ENCODE data around the gene LENEP.
A peak's percentile ranks its signal among the peaks of the same experiment; 100 is the strongest.

LENEP gene

DNA sequence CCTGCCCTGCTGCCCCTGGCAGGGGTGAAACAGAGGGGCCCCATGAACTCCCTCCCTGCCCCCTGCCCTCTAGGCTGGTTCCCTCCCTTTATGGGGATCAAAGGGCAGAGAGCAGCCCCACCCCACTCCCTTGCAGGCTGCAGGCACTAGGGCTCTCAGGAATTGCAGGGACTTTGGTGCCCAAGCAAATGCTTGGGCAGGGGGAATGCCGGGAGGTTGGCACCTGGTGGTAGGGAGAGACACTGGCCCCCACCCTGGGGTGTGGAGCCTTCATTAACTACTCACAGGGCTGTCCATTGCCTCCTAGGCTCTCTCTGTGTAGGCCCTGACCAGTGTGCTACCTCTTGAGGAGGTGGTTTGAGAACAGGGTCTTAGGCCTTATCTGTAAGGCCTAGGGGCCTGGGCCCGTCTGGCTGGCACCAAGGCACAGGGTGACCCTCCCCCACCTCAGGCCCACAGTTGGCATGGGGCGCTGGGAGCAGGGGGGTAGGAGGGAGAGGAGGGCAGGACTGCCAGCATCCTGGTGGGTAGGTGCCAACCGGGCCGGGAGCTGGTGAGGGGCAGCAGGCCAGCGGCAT is 14.0 kb downstream of the LENEP start:
- no peak overlapping the region for H3K27ac Mint-ChIP-seq
- no peak overlapping the region for H3K4me3 Mint-ChIP-seq

DNA sequence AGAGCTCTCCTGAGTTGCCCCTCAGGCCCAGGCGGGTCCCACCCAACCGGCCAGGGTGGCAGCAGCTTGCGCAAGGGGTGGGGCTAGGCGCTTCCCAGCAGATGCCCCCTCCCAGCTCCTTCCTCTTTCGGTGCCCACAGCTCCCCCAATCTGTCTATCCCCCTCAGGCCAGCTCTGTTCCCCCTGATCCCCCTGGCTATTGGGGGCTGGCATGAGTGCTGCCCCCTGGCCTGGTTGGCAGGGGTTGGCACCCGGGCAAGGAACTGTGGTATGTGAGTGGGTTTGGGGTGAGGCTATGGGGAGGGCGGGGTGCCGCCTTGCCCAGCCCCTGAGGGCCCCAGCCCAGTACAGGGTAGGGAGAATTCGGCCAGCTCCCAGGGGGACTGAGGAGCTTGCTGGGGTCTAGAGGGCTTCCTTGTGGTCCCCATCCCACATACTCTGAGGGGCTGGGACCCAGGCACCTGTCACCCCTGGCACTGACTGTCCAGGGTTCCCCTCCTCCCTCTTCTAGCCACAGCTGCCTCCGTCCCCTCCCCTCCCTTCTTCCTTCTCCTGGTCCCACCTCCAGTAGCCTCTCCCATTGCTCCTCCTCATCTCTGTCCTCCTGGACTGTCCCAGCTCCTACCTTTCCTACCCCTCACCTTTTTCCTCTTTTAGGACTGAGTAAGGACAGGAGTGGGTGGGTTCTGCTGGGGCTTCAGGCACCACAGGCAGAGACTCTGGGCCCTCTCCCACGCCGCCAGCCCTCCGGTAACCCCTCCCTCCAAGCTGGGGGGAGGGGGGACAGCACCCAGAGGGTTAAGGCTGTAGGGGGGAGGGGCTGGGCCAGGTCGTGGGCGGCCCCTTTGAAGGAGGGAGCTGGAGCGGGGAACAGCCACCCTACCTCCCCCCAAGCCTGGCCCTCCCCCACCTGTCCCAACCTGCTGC is 14.9 kb downstream of the LENEP start:
- Mint-ChIP-seq H3K27me3 (no peaks in the 10 kb centered on the region), H3K36me3 (no peaks in the 10 kb centered on the region), H3K4me3 (no peak overlapping the region), H3K27ac (no peak overlapping the region), H3K9me3 (ENCODE audit: low read depth) (no peaks in the 10 kb centered on the region), H3K4me1 (ENCODE audit: low read depth) (peaks cover 67% of the 10 kb centered on the region)

More for the DNA sequence above, 14.0 kb downstream of the LENEP start:
- H3K4me1 Mint-ChIP-seq (ENCODE audit: low read depth), result peaks cover 61% of the 10 kb centered on the region
- H3K27me3 Mint-ChIP-seq, result no peaks in the 10 kb centered on the region
- no peaks in the 10 kb centered on the region for H3K36me3 Mint-ChIP-seq
- no peaks in the 10 kb centered on the region for H3K9me3 Mint-ChIP-seq (ENCODE audit: low read depth)

DNA sequence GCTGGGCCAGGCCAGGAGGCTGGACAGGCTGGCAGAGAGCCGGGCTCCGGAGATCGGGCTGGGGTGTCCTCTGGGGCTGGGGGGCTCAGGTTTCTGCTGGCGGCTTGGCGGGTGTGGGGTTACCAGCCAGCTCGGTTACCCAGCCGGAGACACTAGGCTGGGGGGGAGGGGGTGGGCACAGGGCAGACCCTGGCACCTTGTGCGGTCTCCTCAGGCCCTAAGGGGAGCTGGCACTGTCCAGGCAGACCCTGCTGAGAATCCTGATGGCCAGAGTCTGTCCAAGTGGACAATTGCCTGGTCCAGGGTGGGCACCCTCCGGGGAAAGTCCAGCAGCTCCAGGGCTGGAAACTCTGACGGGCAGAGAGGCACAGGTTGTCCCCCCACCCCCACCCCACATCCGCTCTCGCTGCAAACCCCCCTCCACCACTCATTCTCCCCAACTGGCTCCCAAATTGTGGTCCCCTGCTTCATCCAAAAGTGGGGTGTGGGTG is 15.9 kb downstream of the LENEP start:
- Mint-ChIP-seq H3K4me1 (ENCODE audit: low read depth) (peaks cover 68% of the 10 kb centered on the region), H3K9me3 (ENCODE audit: low read depth) (no peaks in the 10 kb centered on the region), H3K27me3 (no peaks in the 10 kb centered on the region), H3K4me3 (no peak overlapping the region), H3K27ac (peak overlapping the region; percentile 50), H3K36me3 (no peaks in the 10 kb centered on the region)

DNA sequence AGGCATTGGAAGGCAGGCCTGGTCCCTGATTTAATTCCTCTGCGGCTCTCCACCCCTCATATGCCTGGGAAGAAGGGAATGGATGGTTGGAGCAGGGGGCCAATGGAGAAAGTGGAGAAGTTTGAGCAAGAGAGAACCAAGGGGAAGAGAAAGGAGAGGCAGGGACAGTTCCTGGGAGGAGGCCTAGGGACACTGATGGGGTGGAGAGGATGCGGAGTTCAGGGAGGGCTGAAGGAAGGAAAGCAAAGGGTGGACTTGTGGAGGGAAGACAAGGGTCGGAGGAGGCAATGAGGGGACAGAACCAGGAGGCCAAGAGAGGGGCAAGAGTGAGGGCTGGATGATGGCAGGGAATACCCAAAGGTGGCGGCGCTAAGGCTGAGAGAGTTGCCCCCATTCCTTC is 16.4 kb downstream of the LENEP start:
- Mint-ChIP-seq H3K27me3 (no peaks in the 10 kb centered on the region), H3K4me3 (peak overlapping the region; percentile 76), H3K4me1 (ENCODE audit: low read depth) (peaks cover 68% of the 10 kb centered on the region), H3K36me3 (no peaks in the 10 kb centered on the region), H3K27ac (peak overlapping the region; percentile 50), H3K9me3 (ENCODE audit: low read depth) (no peaks in the 10 kb centered on the region)

DNA sequence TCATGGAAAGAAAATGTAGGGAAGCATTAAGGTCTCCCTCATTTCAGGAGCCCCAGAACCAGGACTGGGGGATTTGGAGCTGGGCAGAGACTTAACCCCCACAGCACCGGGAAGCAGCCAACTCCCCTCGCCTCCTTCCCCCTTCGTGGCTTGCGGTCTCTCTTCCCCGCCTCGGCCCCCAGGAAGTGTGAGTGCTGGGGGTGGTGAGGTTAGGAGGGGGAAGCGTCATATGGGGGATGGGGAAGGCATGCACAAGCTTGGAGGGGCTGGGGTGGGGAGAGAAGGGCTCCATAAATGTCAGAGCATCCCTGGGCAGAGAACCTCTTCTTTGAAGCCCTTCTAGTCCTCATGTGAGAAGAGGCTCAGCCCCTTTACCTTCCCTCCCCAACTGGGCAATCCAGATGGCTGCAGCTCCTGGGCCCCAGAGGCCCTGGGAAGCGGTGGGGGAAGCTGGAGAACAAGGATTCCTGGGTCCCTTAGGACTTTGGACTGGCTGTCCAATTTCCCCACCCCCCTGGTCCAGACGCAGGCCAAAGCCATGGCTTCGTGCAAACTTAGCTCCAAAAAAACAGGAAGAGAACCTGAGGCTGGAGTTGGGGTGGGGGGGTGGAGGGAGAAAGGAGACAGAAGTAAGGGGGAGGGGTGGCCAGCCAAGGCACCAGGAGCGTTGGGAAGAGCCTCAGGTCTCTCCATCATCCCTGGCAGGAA is 17.0 kb downstream of the LENEP start:
- peak overlapping the region; percentile 76 for H3K4me3 Mint-ChIP-seq
- peaks cover 65% of the 10 kb centered on the region for H3K4me1 Mint-ChIP-seq (ENCODE audit: low read depth)
- H3K9me3 Mint-ChIP-seq (ENCODE audit: low read depth), result no peaks in the 10 kb centered on the region

DNA sequence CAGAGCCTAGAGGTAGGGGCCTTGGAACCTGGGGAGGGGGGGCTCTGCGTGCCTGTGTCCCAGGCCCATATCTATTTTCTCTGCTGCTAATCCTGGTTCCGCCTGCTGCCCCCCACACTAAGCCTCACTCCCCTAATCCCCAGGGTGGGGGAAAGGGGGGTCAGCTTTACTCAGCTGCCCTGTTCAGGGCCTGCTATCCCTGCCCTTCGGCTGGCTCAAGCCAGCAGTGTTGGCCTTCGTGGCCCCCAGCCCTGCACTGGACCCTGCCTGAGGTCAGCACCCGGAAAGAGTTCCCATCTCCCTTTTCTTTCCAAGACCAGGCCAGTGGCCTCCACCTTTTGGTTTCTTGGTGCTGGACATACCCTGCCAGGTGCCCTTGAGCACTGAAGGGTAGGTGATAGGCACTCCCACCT is 17.6 kb downstream of the LENEP start:
- Mint-ChIP-seq H3K4me3 (no peak overlapping the region), H3K27ac (no peak overlapping the region), H3K4me1 (ENCODE audit: low read depth) (peaks cover 65% of the 10 kb centered on the region)

More for the DNA sequence above, 17.0 kb downstream of the LENEP start:
- Mint-ChIP-seq H3K27me3 (no peaks in the 10 kb centered on the region), H3K36me3 (no peaks in the 10 kb centered on the region), H3K27ac (peak overlapping the region; percentile 50)

DNA sequence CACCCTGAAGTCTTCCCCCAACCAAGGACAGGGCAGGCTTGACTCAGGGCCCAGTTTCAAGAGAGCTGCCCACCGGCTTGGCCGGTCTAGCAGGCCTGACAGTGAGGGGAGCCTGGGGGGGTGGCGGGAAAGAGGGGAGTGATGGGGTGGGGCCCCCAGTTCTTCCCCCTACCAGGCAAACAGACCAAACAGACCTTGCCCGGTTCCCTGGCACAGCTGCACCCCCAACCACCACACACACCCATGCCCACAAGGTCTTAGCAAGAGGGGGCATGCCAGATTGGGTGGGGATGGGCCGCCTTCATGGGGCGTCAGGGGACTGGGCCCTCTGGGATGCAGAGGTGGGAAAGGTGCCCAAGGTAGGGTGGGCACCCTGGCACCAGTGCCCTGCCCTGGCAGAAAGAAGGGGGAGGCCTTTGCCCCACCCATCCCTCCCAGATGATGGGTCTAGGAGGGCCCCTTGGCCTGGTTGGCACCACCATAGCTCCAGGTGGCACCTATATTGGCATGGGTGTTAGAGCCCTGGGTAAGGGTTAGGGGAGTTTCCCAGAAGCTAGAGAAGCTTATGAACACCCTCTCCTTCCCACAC is 18.1 kb downstream of the LENEP start:
- Mint-ChIP-seq H3K4me1 (ENCODE audit: low read depth) (peaks cover 65% of the 10 kb centered on the region), H3K36me3 (no peaks in the 10 kb centered on the region), H3K9me3 (ENCODE audit: low read depth) (no peaks in the 10 kb centered on the region), H3K4me3 (no peak overlapping the region), H3K27me3 (no peaks in the 10 kb centered on the region), H3K27ac (no peak overlapping the region)

More for the DNA sequence above, 17.6 kb downstream of the LENEP start:
- Mint-ChIP-seq H3K27me3 (no peaks in the 10 kb centered on the region), H3K9me3 (ENCODE audit: low read depth) (no peaks in the 10 kb centered on the region), H3K36me3 (no peaks in the 10 kb centered on the region)

DNA sequence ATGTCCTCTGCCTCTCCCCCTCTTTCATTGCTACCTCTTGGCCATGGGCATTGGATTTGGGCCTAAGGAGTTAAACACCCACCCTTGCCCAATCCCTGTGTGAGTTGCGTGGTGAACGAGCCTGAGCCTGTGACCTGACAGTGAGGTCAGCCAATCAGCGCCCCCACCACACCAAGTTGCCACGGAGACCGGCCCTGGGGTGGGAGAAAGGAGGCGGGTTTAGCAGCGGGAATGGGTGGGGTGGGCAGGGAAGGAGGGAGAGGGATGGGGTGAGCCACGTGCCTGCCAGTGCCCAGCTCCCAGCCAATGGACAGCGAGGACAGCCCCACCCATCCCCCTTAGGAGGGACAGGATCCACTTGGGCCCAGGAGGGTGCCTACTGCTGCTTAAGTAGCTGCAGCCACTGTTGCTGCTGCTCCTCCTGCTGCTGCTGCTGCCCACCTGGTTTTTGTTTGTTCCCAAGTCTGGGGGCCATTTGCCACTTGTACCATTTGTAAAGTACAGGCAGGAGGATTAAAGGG is 18.7 kb downstream of the LENEP start:
- no peaks in the 10 kb centered on the region for H3K36me3 Mint-ChIP-seq
- H3K4me3 Mint-ChIP-seq, result no peak overlapping the region
- H3K9me3 Mint-ChIP-seq (ENCODE audit: low read depth), result no peaks in the 10 kb centered on the region

DNA sequence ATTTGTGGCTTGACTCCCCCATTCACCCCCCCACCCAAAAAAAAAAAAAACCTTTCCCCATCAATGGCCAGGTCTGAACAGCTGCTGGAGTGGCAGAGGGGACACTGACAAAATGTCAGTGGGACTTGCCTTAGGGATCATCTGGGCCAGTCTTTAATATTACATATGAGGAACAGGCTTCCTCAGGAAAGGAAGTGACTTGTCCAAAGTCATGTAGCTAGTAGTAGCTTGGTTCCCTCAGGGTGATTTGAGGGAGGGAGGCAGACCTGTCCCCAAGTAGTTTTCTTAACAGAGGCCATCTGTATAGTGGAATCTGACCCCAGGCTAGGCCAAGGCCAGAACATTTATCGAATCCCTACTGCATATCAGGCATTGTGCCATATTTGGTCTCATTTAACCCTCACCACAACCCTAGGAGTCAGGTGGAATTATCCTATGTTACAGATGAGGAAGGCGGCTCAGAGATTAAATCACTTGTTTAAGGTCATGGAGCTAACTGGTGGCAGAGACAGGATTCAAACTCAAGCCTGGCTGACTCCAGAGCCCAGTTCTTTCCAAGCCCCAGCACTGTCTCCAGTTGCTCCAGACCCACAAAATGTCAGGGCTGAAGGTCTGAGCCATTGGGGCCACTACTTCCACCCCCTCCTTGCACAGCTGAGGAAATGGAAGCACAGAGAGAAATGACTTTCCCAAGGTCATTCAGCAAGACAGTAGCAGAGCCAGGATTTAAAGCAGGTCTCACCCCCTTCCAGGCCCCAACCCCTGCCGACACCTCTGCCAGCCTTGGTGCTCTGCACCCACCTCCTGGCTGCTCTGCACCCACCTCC is 19.6 kb downstream of the LENEP start:
- Mint-ChIP-seq H3K4me1 (ENCODE audit: low read depth) (peaks cover 69% of the 10 kb centered on the region), H3K27ac (peak overlapping the region; percentile 35), H3K27me3 (no peaks in the 10 kb centered on the region), H3K9me3 (ENCODE audit: low read depth) (no peaks in the 10 kb centered on the region), H3K4me3 (peak overlapping the region; percentile 49), H3K36me3 (no peaks in the 10 kb centered on the region)

More for the DNA sequence above, 18.7 kb downstream of the LENEP start:
- H3K4me1 Mint-ChIP-seq (ENCODE audit: low read depth), result peaks cover 64% of the 10 kb centered on the region
- H3K27ac Mint-ChIP-seq, result no peak overlapping the region
- no peaks in the 10 kb centered on the region for H3K27me3 Mint-ChIP-seq

DNA sequence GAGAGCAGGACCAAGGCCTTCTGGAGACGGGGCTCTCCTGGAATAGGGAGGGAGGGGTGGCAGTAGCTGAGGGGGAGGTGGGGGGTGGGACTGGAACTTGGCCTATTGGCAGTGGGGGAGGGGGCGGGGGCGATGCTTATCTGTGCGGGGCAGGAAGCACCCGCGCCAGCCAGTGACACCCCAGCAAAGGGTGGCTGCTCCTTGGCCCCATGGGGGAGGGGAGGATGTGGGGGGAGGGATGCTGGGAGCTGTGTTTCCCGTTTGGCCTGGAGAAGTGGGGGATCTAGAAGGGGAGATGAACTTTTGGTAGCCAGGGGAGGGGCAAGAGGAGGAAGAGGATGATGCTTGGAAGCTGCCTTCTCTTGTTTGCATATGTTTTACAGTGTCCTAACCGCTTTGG is 20.2 kb downstream of the LENEP start:
- peak overlapping the region; percentile 49 for H3K4me3 Mint-ChIP-seq
- H3K4me1 Mint-ChIP-seq (ENCODE audit: low read depth), result peaks cover 69% of the 10 kb centered on the region
- no peaks in the 10 kb centered on the region for H3K9me3 Mint-ChIP-seq (ENCODE audit: low read depth)
- no peak overlapping the region for H3K27ac Mint-ChIP-seq
- no peaks in the 10 kb centered on the region for H3K27me3 Mint-ChIP-seq
- H3K36me3 Mint-ChIP-seq, result no peaks in the 10 kb centered on the region

DNA sequence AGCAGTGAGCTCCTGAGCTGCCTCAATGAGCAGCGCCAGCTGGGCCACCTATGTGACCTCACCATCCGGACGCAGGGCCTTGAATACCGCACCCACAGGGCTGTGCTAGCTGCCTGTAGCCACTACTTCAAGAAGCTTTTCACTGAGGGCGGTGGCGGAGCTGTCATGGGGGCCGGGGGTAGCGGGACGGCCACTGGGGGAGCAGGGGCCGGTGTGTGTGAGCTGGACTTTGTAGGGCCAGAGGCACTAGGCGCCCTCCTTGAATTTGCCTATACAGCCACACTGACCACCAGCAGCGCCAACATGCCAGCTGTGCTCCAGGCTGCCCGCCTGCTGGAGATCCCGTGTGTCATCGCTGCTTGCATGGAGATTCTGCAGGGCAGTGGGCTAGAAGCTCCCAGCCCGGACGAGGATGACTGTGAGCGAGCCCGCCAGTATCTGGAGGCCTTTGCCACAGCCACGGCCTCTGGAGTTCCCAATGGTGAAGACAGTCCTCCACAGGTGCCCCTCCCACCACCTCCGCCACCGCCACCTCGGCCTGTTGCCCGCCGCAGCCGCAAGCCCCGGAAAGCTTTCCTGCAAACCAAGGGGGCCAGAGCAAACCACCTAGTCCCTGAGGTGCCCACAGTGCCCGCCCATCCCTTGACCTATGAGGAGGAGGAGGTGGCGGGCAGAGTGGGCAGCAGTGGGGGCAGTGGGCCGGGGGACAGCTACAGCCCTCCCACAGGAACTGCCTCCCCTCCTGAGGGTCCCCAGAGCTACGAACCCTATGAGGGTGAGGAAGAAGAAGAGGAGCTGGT is 21.5 kb downstream of the LENEP start:
- peaks cover 62% of the 10 kb centered on the region for H3K4me1 Mint-ChIP-seq (ENCODE audit: low read depth)
- no peak overlapping the region for H3K4me3 Mint-ChIP-seq
- H3K36me3 Mint-ChIP-seq, result no peaks in the 10 kb centered on the region
- H3K9me3 Mint-ChIP-seq (ENCODE audit: low read depth), result no peaks in the 10 kb centered on the region
- H3K27me3 Mint-ChIP-seq, result no peaks in the 10 kb centered on the region
- no peak overlapping the region for H3K27ac Mint-ChIP-seq

DNA sequence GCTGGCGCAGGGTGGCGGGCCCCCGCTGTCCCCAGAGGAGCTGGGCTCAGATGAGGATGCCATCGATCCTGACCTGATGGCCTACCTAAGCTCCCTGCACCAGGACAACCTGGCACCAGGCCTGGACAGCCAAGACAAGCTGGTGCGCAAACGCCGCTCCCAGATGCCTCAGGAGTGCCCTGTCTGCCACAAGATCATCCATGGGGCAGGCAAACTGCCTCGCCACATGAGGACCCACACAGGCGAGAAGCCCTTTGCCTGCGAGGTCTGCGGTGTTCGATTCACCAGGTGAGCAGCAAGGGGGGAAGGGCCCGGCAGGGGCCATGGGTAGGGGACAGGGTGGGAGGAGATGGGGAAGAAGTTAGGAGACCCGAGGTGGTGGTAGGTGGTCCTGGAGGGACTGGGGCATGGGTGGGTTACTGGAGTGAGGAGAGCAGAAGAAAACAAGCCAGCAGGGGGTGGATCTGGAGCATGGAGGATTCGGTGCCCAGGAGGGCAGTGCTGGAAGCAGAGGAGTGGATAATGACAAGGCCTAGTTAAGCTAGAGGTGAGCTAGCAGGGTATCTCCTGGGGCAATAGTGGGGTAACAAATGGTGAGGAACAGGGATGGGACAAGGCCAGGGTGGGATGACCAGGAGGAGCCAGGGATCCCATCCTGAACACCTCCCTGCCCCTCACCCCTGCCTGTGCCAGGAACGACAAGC is 22.3 kb downstream of the LENEP start:
- peaks cover 55% of the 10 kb centered on the region for H3K4me1 Mint-ChIP-seq (ENCODE audit: low read depth)
- no peaks in the 10 kb centered on the region for H3K9me3 Mint-ChIP-seq (ENCODE audit: low read depth)
- no peaks in the 10 kb centered on the region for H3K27me3 Mint-ChIP-seq
- no peak overlapping the region for H3K27ac Mint-ChIP-seq
- H3K36me3 Mint-ChIP-seq, result no peaks in the 10 kb centered on the region
- peak overlapping the region; percentile 36 for H3K4me3 Mint-ChIP-seq

Data from activated naive CD8-positive, alpha-beta T cell (primary cell).